Activated naive CD4-positive, alpha-beta T cell treated with anti-CD3 and anti-CD28 coated beads, Interleukin-2, amount 10 ng/mL, durations not matched to agents 7 days and 5 days (primary cell): ENCODE results near the gene CACNA1H.
"Not testable (repeated sequence)": the region's sequence is repeated elsewhere in the genome, so short reads cannot be mapped to it uniquely, and the experiment has no call there.

Experiments used
- CTCF ChIA-PET: fragments of 350-600 bp; sonication (Branson Sonifier 250); formaldehyde crosslinking; loops from one replicate; lab custom pipeline; 2021; ENCODE audit warnings: antibody characterized with exemption; lab: Charles Lee
- DNase-seq: peaks from one replicate; pipeline ENCODE4 v3.0.0-alpha.2; 2020
- H3K27ac Mint-ChIP-seq: one replicate; pipeline ENCODE4 v1.8.0; 2021; ENCODE audit warnings: mild to moderate bottlenecking, moderate library complexity, mixed read lengths
- H3K27me3 Mint-ChIP-seq: one replicate; pipeline ENCODE4 v1.8.0; 2021; ENCODE audit warnings: mild to moderate bottlenecking, mixed read lengths
- H3K36me3 Mint-ChIP-seq: one replicate; pipeline ENCODE4 v1.8.0; 2021; ENCODE audit warnings: mixed read lengths
- H3K4me1 Mint-ChIP-seq: one replicate; pipeline ENCODE4 v1.8.0; 2021; ENCODE audit warnings: mixed read lengths
- H3K4me3 Mint-ChIP-seq: one replicate; pipeline ENCODE4 v1.8.0; 2021; ENCODE audit warnings: mild to moderate bottlenecking, moderate library complexity, mixed read lengths
- H3K9me3 Mint-ChIP-seq: one replicate; pipeline ENCODE4 v1.8.0; 2021; ENCODE audit warnings: mixed read lengths

Gene CACNA1H

DNA sequence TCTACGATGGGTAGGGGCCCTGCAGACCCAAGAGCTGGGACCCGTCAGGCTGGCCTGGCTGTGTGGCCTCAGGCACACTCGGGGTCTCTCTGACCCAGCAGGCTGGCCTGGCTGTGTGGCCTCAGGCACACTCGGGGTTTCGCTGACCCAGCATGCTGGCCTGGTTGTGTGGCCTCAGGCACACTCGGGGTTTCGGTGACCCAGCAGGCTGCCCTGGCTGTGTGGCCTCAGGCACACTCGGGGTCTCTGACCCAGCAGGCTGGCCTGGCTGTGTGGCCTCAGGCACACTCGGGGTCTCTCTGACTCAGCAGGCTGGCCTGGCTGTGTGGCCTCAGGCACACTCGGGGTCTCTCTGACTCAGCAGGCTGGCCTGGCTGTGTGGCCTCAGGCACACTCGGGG lies 37.9 kb downstream of the CACNA1H start:
- H3K27ac Mint-ChIP-seq, H3K36me3 Mint-ChIP-seq, H3K27me3 Mint-ChIP-seq, H3K9me3 Mint-ChIP-seq, DNase-seq, H3K4me1 Mint-ChIP-seq, CTCF ChIA-PET, H3K4me3 Mint-ChIP-seq: not testable (repeated sequence)

DNA sequence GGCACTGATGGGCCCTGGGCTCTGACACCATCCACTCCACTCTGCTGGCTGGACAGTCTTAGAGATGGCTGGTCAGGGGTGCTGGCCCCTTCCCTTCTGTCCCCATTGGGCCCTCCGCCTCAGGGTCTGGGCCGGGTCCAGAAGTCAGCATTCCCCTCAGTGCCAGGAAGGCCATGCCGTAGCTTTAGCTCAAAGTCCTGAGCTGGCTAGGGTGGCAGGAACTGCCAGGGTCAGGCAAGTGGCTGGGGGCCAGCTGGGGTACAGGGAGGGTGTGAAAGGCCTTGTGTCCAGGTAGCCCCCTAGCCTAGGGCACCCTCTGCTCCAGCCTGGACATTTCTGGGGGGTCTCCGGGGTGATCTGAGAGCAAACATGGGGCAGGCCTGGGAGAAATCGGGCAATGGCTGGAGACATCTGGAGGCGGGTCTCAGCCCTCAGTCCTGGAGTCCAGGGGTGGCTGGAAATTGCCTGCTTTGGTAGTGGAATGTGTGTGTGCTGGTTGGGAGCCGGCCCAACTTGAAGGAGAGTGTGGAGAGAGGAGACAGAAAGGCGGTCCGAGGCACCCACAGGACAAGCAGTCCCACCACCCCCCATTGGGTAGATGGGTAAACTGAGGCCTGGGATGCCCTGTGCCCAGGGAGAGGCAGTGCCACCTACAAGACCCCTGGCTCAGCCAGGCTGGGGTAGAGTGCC lies 39.6 kb downstream of the CACNA1H start:
- H3K4me3 Mint-ChIP-seq, result no peak overlapping the region
- no peaks in the 10 kb centered on the region for H3K36me3 Mint-ChIP-seq
- DNase-seq, result no peak
- peaks cover 13% of the 10 kb centered on the region for H3K27me3 Mint-ChIP-seq
- H3K9me3 Mint-ChIP-seq, result no peaks in the 10 kb centered on the region
- H3K27ac Mint-ChIP-seq, result no peak overlapping the region
- peaks cover 2% of the 10 kb centered on the region for H3K4me1 Mint-ChIP-seq
- CTCF ChIA-PET, result no interaction called here

DNA sequence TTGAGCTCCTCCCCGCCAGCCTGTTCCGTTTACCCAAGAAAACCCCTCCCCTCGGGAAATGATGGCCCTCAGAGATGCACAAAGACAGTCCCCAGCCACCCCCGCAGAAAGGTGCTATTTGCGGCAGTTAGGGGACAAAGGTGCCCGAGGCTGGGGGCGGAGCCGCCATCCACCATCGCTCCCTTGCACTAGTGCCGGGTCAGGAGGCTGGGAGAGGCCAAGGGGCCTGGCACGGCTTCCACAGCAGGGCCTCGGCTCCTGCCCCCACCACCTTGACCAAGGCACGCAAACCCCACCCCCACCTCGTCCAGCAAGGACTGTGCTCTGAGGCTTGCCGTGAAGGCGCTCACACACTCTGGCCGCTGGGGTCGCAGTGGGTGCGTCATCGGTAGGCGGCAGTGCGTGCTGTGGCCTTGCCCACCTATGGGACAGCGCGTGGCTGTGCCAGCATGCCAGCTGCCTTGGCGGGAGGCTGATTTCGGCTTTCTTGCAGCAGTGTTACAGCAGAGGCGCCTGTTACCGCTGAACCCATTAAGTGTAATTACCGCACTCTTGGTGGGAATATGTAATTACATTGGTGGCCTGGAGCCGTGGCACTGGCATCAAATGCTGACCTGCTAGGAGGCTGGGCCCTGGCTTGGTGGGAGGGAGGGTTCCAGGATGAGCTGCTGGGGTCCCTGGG lies 40.4 kb downstream of the CACNA1H start:
- Mint-ChIP-seq H3K4me3 (no peak overlapping the region), H3K4me1 (peaks cover 2% of the 10 kb centered on the region), H3K27me3 (peaks cover 13% of the 10 kb centered on the region), H3K9me3 (no peaks in the 10 kb centered on the region), H3K27ac (no peak overlapping the region), H3K36me3 (no peaks in the 10 kb centered on the region)
- CTCF ChIA-PET, result interaction anchor here (1.0 kb wide), 1 partner anchor 90 kb away, joined by 4 read pairs; no protein-coding TSS in a partner anchor
- no peak for DNase-seq

DNA sequence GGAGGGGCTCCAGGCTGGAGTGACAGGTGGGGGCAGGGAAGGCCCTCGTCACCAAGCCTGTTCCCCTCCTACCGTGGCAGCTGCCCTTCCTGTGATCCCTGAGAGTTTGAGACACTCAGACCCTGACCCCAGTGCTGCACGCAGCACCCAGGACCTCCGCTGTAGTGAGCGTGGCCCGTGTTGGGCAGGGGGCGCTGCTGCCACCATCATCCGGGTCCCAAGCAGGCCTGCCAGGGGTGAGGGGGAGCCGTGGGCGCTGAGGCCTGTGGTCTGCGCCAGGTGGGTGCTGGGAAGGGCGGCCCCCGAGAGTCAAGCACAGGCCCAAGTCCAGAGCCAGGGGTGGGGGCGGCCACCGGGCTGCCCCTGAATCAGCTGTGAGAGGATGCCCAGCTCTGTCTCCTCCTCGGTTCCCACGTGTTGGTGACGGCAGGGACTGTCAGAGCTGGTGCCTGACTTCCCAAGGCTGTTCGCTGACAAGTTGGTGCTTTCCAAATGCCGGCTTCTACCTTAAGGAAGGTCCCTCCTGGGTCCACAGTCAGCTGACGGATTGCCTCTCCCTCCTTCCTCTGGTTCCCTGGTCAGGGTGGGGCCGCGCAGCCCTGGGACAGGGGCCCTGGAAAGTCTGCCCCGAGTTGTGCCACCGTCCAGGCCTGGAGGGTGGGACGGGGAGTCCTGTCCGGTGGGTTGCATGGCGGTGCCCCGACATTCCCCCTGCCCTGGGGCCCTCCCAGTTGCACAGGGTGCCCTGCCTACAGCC lies 41.1 kb downstream of the CACNA1H start:
- Mint-ChIP-seq H3K27me3 (peaks cover 13% of the 10 kb centered on the region), H3K36me3 (no peaks in the 10 kb centered on the region), H3K9me3 (no peaks in the 10 kb centered on the region), H3K4me1 (peaks cover 2% of the 10 kb centered on the region), H3K27ac (no peak overlapping the region), H3K4me3 (no peak overlapping the region)
- no peak for DNase-seq
- CTCF ChIA-PET, result interaction anchor here (0.6 to 1.0 kb wide), 3 partner anchors 91 to 491 kb away, joined by 3 to 4 read pairs (median 3); no protein-coding TSS in a partner anchor

DNA sequence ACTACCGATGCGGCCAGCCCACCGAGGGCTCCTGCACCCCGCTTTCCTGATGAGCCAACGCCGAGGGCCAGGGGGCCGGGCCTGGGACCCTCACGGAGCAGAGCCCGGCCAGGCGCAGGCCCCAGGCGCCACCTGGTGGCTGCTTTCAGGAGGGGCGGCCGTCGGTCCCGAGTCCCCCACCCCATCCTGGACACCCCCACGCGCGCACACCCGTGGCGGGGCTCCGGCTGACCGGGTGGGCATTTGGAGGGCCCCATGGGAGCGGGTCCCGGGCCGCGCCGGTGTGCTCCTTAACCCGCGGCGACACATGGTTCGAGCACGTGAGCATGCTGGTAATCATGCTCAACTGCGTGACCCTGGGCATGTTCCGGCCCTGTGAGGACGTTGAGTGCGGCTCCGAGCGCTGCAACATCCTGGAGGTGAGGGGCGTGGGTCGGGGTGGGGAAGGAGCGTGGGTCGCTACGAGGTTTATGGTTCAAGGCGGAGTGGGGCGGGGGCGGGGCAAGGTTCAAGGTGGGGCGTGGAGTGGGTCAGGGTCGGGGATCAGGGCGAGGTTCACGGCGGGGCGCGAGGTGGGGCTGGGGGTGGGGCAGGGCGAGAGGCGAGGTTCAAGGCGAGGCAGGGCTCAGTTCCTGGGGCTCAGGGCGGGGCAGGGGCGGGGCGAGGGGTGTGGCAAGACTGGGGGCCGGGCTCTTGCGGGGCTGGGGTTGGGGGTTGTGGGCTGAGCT lies 41.9 kb downstream of the CACNA1H start:
- Mint-ChIP-seq H3K4me3 (no peak overlapping the region), H3K27me3 (peaks cover 13% of the 10 kb centered on the region), H3K36me3 (no peaks in the 10 kb centered on the region), H3K27ac (no peak overlapping the region), H3K4me1 (peaks cover 2% of the 10 kb centered on the region), H3K9me3 (peaks cover 2% of the 10 kb centered on the region)
- CTCF ChIA-PET, result interaction anchor here (0.6 to 1.0 kb wide), 2 partner anchors 92 to 492 kb away, joined by 3 to 4 read pairs; no protein-coding TSS in a partner anchor
- no peak for DNase-seq

DNA sequence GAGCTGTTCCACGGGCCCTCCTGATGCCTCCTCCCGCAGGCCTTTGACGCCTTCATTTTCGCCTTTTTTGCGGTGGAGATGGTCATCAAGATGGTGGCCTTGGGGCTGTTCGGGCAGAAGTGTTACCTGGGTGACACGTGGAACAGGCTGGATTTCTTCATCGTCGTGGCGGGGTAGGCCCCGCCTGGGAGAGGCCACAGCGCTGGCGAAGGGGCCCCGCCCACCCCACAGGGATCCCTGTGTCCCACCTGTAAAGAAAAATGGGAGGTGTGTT lies 42.4 kb downstream of the CACNA1H start:
- Mint-ChIP-seq H3K9me3 (peaks cover 4% of the 10 kb centered on the region), H3K36me3 (no peaks in the 10 kb centered on the region), H3K27me3 (peaks cover 13% of the 10 kb centered on the region), H3K4me1 (peaks cover 2% of the 10 kb centered on the region), H3K4me3 (no peak overlapping the region), H3K27ac (no peak overlapping the region)
- no peak for DNase-seq
- CTCF ChIA-PET, result no interaction called here

DNA sequence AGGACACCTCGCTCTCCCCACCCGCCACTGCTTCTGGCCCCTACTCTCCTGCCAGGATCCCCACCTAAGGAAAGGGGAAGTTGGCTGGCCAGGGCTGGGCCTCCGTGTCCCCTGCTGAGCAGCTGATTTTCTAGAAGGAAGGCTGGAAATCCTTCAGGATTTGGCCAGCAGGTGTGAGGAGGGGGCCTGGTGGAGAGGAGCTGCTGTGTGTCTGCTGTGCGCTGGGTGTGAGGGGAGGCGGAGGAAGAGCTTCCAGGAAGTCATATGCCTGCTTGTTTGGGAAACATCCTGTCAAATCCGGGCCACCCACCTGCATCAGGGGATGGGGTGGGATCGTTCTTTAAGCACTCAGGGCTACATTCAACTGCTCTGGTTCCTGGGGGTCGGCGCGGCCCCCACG lies 43.6 kb downstream of the CACNA1H start:
- Mint-ChIP-seq H3K27me3 (peaks cover 13% of the 10 kb centered on the region), H3K9me3 (peaks cover 4% of the 10 kb centered on the region), H3K36me3 (no peaks in the 10 kb centered on the region), H3K27ac (no peak overlapping the region), H3K4me1 (peaks cover 2% of the 10 kb centered on the region), H3K4me3 (no peak overlapping the region)
- CTCF ChIA-PET, result no interaction called here
- no peak for DNase-seq

DNA sequence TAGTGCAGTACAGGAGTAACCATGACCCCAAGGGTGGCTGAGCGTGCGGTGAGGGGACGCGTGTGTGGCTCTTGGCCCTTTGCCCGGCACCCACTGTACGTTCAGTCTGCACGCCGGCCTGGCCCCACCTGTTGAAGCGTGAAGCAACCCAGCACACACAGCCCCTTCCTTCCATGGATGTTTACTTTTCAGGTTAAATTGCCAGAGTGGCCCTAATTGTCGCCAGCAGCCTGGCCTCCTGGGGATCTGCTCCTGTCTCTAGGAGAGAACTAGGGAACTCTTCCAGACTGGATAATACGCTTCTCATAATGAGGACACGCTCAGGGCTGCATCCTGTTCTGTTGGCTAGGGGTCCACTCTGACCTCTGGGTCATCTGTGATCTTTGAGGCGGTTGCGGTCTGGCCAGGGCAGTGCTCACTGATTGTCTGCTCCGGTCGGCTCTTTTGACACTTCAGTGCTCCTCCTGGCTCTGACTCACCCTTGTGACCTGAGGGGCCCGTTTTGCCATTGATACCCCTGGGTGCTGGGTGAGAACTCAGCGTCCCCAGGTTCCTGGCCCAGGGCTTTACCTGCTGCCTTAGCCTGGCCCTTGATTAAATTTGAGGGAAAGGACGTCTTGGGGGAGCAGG lies 44.4 kb downstream of the CACNA1H start:
- H3K9me3 Mint-ChIP-seq, result peaks cover 4% of the 10 kb centered on the region
- H3K36me3 Mint-ChIP-seq, result no peaks in the 10 kb centered on the region
- no peak overlapping the region for H3K27ac Mint-ChIP-seq
- CTCF ChIA-PET, result no interaction called here
- H3K27me3 Mint-ChIP-seq, result peaks cover 13% of the 10 kb centered on the region
- no peak for DNase-seq
- H3K4me3 Mint-ChIP-seq, result no peak overlapping the region
- H3K4me1 Mint-ChIP-seq, result peaks cover 2% of the 10 kb centered on the region

DNA sequence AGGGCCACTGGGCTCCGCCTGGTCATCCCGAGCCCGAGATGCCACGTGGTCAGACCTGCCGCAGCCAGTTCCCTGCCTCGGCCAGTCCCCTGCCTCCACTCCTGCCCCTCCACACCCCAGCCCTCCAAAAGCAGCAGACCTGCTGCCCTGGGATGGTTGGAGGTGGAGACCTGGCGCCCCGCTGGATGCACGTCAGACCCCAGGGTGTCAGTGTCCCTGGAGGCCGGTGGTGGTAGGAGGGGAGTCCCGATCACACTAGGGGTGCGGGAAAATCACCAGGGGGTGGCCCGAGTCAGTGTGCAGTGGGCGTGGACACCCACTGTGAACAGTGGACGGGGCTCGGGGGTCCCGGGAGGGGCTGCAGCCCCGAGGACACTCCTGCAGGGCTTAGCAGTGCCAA lies 45.3 kb downstream of the CACNA1H start:
- H3K4me1 Mint-ChIP-seq, result peaks cover 2% of the 10 kb centered on the region
- no peak for DNase-seq
- CTCF ChIA-PET, result no interaction called here
- H3K36me3 Mint-ChIP-seq, result no peaks in the 10 kb centered on the region
- H3K27me3 Mint-ChIP-seq, result peaks cover 9% of the 10 kb centered on the region
- H3K27ac Mint-ChIP-seq, result no peak overlapping the region
- H3K9me3 Mint-ChIP-seq, result peaks cover 4% of the 10 kb centered on the region
- H3K4me3 Mint-ChIP-seq, result no peak overlapping the region

DNA sequence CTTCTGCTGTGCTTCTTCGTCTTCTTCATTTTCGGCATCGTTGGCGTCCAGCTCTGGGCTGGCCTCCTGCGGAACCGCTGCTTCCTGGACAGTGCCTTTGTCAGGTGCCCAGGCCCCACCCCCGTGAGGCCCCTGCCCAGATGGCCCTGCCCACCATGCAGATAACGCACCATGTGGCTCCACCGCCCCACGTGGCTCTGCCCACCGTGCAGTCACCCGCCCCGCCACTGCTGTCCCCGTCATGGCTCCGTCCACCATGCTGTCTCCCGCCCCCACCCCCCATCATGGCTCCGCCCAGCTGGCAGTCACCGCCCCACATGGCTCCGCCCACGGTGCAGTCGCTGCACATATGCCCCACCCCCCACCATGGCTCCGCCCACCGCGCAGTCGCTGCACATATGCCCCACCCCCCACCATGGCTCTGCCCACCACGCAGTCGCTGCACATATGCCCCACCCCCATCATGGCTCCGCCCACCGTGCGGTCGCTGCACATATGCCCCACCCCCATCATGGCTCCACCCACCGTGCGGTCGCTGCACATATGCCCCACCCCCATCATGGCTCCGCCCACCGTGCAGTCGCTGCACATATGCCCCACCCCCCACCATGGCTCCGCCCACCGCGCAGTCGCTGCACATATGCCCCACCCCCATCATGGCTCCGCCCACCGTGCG lies 45.9 kb downstream of the CACNA1H start:
- CTCF ChIA-PET, DNase-seq, H3K4me1 Mint-ChIP-seq, H3K4me3 Mint-ChIP-seq, H3K27ac Mint-ChIP-seq, H3K36me3 Mint-ChIP-seq, H3K9me3 Mint-ChIP-seq, H3K27me3 Mint-ChIP-seq: not testable (repeated sequence)

DNA sequence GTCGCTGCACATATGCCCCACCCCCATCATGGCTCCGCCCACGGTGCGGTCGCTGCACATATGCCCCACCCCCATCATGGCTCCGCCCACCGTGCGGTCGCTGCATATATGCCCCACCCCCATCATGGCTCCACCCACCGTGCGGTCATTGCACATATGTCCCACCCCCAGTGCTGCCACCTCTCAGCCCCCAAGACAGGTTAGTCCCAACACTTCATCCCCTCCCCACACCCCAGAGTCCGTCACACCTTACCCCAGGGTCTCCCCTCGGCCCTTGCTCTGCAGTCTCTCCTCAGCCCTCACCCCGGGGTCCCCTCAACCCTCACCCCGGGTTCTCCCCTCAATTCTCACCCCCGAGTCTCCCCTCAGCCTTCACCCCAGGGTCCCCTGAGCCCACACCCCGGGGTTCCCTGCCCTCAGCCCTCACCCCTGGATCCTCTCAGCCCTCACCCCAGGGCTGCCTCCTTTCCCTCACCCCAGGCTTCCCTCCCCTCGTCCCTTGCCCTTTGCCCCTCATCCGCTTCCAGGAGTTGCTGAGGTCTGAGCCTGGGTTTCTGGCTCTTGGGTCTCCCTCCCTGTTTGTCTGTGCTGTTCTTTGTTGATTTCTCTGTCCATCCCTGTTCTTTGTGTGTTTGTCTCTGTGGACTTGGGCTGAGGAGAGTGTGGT lies 46.6 kb downstream of the CACNA1H start:
- Mint-ChIP-seq H3K36me3 (no peaks in the 10 kb centered on the region), H3K27me3 (peaks cover 9% of the 10 kb centered on the region), H3K9me3 (peaks cover 4% of the 10 kb centered on the region), H3K4me1 (peaks cover 2% of the 10 kb centered on the region), H3K4me3 (no peak overlapping the region), H3K27ac (no peak overlapping the region)
- DNase-seq, result no peak
- CTCF ChIA-PET, result no interaction called here

DNA sequence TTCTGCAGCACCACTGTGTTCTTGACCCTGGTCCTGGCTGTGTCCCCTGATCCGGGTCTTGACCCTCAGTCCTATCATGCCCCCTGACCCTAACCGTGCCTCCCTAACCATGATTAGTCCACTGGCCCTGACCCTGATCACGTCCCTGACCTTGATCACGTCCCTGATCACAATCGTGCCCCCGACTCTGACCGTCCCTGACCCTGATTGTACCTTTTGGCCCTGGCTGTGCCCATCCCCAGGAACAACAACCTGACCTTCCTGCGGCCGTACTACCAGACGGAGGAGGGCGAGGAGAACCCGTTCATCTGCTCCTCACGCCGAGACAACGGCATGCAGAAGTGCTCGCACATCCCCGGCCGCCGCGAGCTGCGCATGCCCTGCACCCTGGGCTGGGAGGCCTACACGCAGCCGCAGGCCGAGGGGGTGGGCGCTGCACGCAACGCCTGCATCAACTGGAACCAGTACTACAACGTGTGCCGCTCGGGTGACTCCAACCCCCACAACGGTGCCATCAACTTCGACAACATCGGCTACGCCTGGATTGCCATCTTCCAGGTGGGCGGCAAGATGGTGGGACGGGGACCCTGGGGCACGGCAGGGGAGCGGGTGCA lies 47.2 kb downstream of the CACNA1H start:
- H3K36me3 Mint-ChIP-seq, result no peaks in the 10 kb centered on the region

DNA sequence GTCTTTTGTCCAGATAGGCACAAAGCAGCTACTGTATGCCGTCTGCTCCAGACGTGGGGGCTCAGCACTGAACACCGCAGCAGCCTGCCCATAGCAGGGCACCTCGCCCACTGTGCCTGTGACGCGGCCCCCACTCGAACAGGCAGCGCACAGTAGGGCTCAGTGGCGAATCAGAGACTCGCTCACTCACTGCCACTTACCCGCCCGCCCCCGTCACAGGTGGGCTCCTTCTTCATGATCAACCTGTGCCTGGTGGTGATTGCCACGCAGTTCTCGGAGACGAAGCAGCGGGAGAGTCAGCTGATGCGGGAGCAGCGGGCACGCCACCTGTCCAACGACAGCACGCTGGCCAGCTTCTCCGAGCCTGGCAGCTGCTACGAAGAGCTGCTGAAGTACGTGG lies 48.5 kb downstream of the CACNA1H start:
- DNase-seq, result no peak
- H3K36me3 Mint-ChIP-seq, result no peaks in the 10 kb centered on the region
- no peak overlapping the region for H3K27ac Mint-ChIP-seq
- peaks cover under 1% of the 10 kb centered on the region for H3K4me1 Mint-ChIP-seq
- peaks cover 5% of the 10 kb centered on the region for H3K27me3 Mint-ChIP-seq
- CTCF ChIA-PET, result no interaction called here
- no peak overlapping the region for H3K4me3 Mint-ChIP-seq
- peaks cover 4% of the 10 kb centered on the region for H3K9me3 Mint-ChIP-seq

More for the DNA sequence above, 47.2 kb downstream of the CACNA1H start:
- CTCF ChIA-PET, result no interaction called here
- no peak overlapping the region for H3K4me3 Mint-ChIP-seq
- H3K9me3 Mint-ChIP-seq, result peaks cover 4% of the 10 kb centered on the region
- peaks cover 9% of the 10 kb centered on the region for H3K27me3 Mint-ChIP-seq
- H3K4me1 Mint-ChIP-seq, result peaks cover 2% of the 10 kb centered on the region
- peak overlapping the region; percentile 34 for H3K27ac Mint-ChIP-seq
- DNase-seq, result no peak
